Pancreas (tissue), 10 donors: ENCODE results near the gene MORC3. TPM values are rescaled to one million over a fixed set of nuclear protein-coding genes. Genes with fewer than 3 reads are reported as not detected.
"Not testable (repeated sequence)": the region's sequence is repeated elsewhere in the genome, so short reads cannot be mapped to it uniquely, and the experiment has no call there.

Experiments
- ATAC-seq, 4 donors: fragments of 200-7000 bp; cut with Tn5 transposase; one replicate each; pipeline versions ENCODE4 v1.8.0 to v1.9.1; 2020; ENCODE audit warnings: mild to moderate bottlenecking in 4 of 4, moderate library complexity in 4 of 4
- DNase-seq, 6 donors: peaks; one replicate each; pipeline ENCODE4 v3.0.0-alpha.2; 2020
- FAIRE-seq: peaks from 2 replicates; lab custom pipeline; 2012; peaks lifted over from hg19 to GRCh38; lab: Jason Lieb, UNC
- H3K27ac ChIP-seq, 4 donors: fragments of 200-600 bp; sonication (generic); 1 replicate in 3 of 4; 2 replicates in 1 of 4; pipeline versions ENCODE4 v1.5.0 to v1.8.0; 2020
- H3K27me3 ChIP-seq, 4 donors: fragments of 200-600 bp; one replicate each; pipeline ENCODE4 v1.8.0; 2021
- H3K36me3 ChIP-seq, 3 donors: fragments of 200-600 bp; sonication (generic) in 1 of 3; one replicate each; pipeline versions ENCODE4 v1.5.0 to v1.8.0; 2020 to 2021
- H3K4me1 ChIP-seq, 3 donors: fragments of 200-600 bp; one replicate each; pipeline ENCODE4 v1.8.0; 2021
- H3K4me3 ChIP-seq, 4 donors: fragments of 200-600 bp; sonication (generic) in 2 of 4; one replicate each; pipeline versions ENCODE4 v1.5.0 to v1.8.0; 2020 to 2021
- H3K9me3 ChIP-seq, 4 donors: fragments of 200-600 bp; one replicate each; pipeline ENCODE4 v1.8.0; 2021
- CTCF ChIP-seq, 4 donors: fragments of 200-600 bp; sonication (generic) in 3 of 4; IDR thresholded peaks; one replicate each; pipeline versions ENCODE4 v1.5.0 to v1.8.0; 2021; ENCODE audit warnings: antibody characterized with exemption in 4 of 4
- WGBS, 2 donors: extraction: QIAGEN DNeasy Blood & Tissue Kit; methylation state at CpG; one replicate each; pipeline ENCODE4 v1.1.7; 2013; 5-methylcytosine and 5-hydroxymethylcytosine counted together
- intact Hi-C, 3 donors: fragments of 100-400 bp; cut with DNase I; formaldehyde crosslinking; loops; one replicate each; pipeline versions ENCODE4 v1.11.1 to v1.14.2; 2022
- polyA plus RNA-seq, 2 donors: library from polyadenylated mRNA; stranded (reverse); fragments of 200-250 nt; gene quantifications; one replicate each; pipeline ENCODE4 v1.2.3, GENCODE V29; 2013
- total RNA-seq, 6 donors: library from RNA; stranded (reverse); fragmentation: NEBNext Ultra II Directional in 4 of 6; extraction: Animal tissue kit (Norgen Biotek cat#: 25700) in 4 of 6; gene quantifications; one replicate each; pipeline versions ENCODE4 v1.2.1 to v1.2.4, GENCODE V29; 2021 to 2023
- donor health status: healthy with polysubstance abuse.
- donor health status: DM: no; HTN: no; CAD: no; lungs with moderate emphysema.
- donor health status: DM: no; HTN: no; CAD: no.
- donor health status: control.
- donor health status: control.
- donor health status: Bipolar disorder and iron deficiency.
- donor health status: DM: yes; HTN: yes; CAD: no.
- donor health status: DM: no; HTN: no; CAD: no.
- donor health status: DM: no; HTN: no; CAD: no.
- donor health status: DM: yes; HTN: yes; CAD: no.

The MORC3 gene
- 10 to 100 TPM in 5 of 6 donors, 1 to 10 TPM in 1; 8.4 to 19.8 (median 10.9) TPM for total RNA-seq
- 10 to 100 TPM in 1 of 2 donors, 1 to 10 TPM in 1; 8.1 to 10.2 TPM for polyA plus RNA-seq

GRCh38 chr21:36319767-36320420 is at the start of gene MORC3:
MORC3 (plus strand) TSS chr21:36320197; CDS start chr21:36320265, 68 bp downstream.
- intact Hi-C loops, result no loop called here
- ATAC-seq (peak; percentile 92 to 97 (median 94)), FAIRE-seq (peak; percentile 85), DNase-seq (peak; percentile 96 to 99 (median 98))
- Histone ChIP-seq H3K9me3 (no peaks in the 10 kb centered on the region), H3K4me3 (peak within 1 kb of the TSS; percentile 72 to 94 (median 86)), H3K4me1 (peaks cover 17 to 25% (median 25%) of the 10 kb centered on the region in 3 donors), H3K36me3 (no peaks in the 10 kb centered on the region), H3K27me3 (no peaks in the 10 kb centered on the region), H3K27ac (peak within 1 kb of the TSS; percentile 88 to 98 (median 97))
- 0 to 1% methylated on average over 49 to 59 of the region's 59 CpGs for WGBS, 2 donors
- TF ChIP-seq CTCF (IDR thresholded peaks at IDR 0.05), result no peak

GRCh38 chr21:36270786-36271695 is 49.0 kb upstream of the MORC3 start:
- 94 to 95% methylated on average over 12 of the region's 12 CpGs for WGBS, 2 donors
- DNase-seq, FAIRE-seq, intact Hi-C loops, H3K36me3 ChIP-seq, H3K4me3 ChIP-seq, H3K9me3 ChIP-seq, H3K4me1 ChIP-seq, H3K27ac ChIP-seq, H3K27me3 ChIP-seq: not testable (repeated sequence)
- peak in 1 of 4 donors; percentile 62 for ATAC-seq

GRCh38 chr21:36274128-36274527 is 45.9 kb upstream of the MORC3 start:
- ATAC-seq, result no peak
- no peak for FAIRE-seq
- intact Hi-C loops, result no loop called here
- 81 to 90% methylated on average over 4 of the region's 4 CpGs for WGBS, 2 donors
- Histone ChIP-seq H3K4me3 (no peak overlapping the region), H3K27ac (no peak overlapping the region), H3K36me3 (no peaks in the 10 kb centered on the region), H3K27me3 (no peaks in the 10 kb centered on the region), H3K4me1 (no peaks in the 10 kb centered on the region), H3K9me3 (no peaks in the 10 kb centered on the region)
- no peak for DNase-seq
- TF ChIP-seq CTCF (IDR thresholded peaks at IDR 0.05), result no peak

GRCh38 chr21:36282568-36283230 is 37.3 kb upstream of the MORC3 start:
- DNase-seq (no peak), ATAC-seq (no peak), FAIRE-seq (no peak)
- H3K9me3 ChIP-seq, result no peaks in the 10 kb centered on the region
- H3K4me1 ChIP-seq, result no peaks in the 10 kb centered on the region
- H3K27ac ChIP-seq, result no peak overlapping the region
- H3K4me3 ChIP-seq, result no peak overlapping the region
- no peak for TF ChIP-seq CTCF (IDR thresholded peaks at IDR 0.05)
- no peaks in the 10 kb centered on the region for H3K36me3 ChIP-seq
- WGBS, 2 donors, result 80 to 89% methylated on average over 10 of the region's 10 CpGs
- no peaks in the 10 kb centered on the region for H3K27me3 ChIP-seq
- intact Hi-C loops, result no loop called here

- H3K27ac ChIP-seq, H3K27me3 ChIP-seq, H3K9me3 ChIP-seq, FAIRE-seq, DNase-seq, H3K4me3 ChIP-seq, H3K36me3 ChIP-seq, H3K4me1 ChIP-seq, ATAC-seq, intact Hi-C loops: not testable (repeated sequence)
- 85 to 87% methylated on average over 9 of the region's 9 CpGs for WGBS, 2 donors
These were observed 36.8 kb upstream of the MORC3 start for GRCh38 chr21:36283231-36283622.
